Lung (tissue), 12 donors: Measurements from ENCODE around the gene CDHR5. TPM values are rescaled to one million over a fixed set of nuclear protein-coding genes. Genes with fewer than 3 reads are reported as not detected.
A peak's percentile ranks its signal among the peaks of the same experiment; 100 is the strongest.

Source experiments
- ATAC-seq: fragments of 200-7000 bp; cut with Tn5 transposase; one replicate; pipeline ENCODE4 v1.9.1; 2020; ENCODE audit warnings: moderate number of reproducible peaks; ENCODE audit not compliant: insufficient read depth, low FRiP score
- DNase-seq, 3 donors: peaks; one replicate each; pipeline ENCODE4 v3.0.0-alpha.2; 2013 to 2017
- H3K27ac ChIP-seq, 2 donors: one replicate each; pipeline ENCODE4 v1.5.1; 2013; ENCODE audit warnings: mild to moderate bottlenecking in 2 of 2, moderate library complexity in 2 of 2, control low read depth in 1 of 2, inconsistent platforms in 1 of 2, low read depth in 1 of 2, low read length in 1 of 2
- H3K27me3 ChIP-seq, 3 donors: one replicate each; pipeline ENCODE4 v1.5.1; 2013; ENCODE audit warnings: low read length in 2 of 3; ENCODE audit not compliant: control insufficient read depth in 3 of 3, insufficient read depth in 3 of 3
- H3K36me3 ChIP-seq, 4 donors: one replicate each; pipeline ENCODE4 v1.5.1; 2013; ENCODE audit warnings: low read length in 4 of 4, mild to moderate bottlenecking in 1 of 4, moderate library complexity in 1 of 4; ENCODE audit not compliant: control insufficient read depth in 4 of 4, insufficient read depth in 4 of 4
- H3K4me1 ChIP-seq, 5 donors: one replicate each; pipeline ENCODE4 v1.5.1; 2013; ENCODE audit warnings: low read length in 5 of 5, mild to moderate bottlenecking in 2 of 5, moderate library complexity in 1 of 5; ENCODE audit not compliant: control insufficient read depth in 5 of 5, insufficient read depth in 5 of 5
- H3K4me3 ChIP-seq: one replicate; pipeline ENCODE4 v1.5.1; 2013; ENCODE audit warnings: mild to moderate bottlenecking, control low read depth, moderate library complexity
- H3K9ac ChIP-seq, 2 donors: one replicate each; pipeline ENCODE4 v1.5.1; 2013; ENCODE audit warnings: low read length in 2 of 2, control low read depth in 1 of 2; ENCODE audit not compliant: insufficient read depth in 1 of 2
- H3K9me3 ChIP-seq, 4 donors: one replicate each; pipeline ENCODE4 v1.5.1; 2013; ENCODE audit warnings: low read length in 3 of 4, mild to moderate bottlenecking in 1 of 4, moderate library complexity in 1 of 4; ENCODE audit not compliant: control insufficient read depth in 4 of 4, insufficient read depth in 3 of 4
- WGBS, 2 donors: extraction: QIAGEN DNeasy Blood & Tissue Kit; methylation state at CpG; one replicate each; pipeline ENCODE4 v1.1.7; 2013; 5-methylcytosine and 5-hydroxymethylcytosine counted together
- polyA plus RNA-seq, 2 donors: library from polyadenylated mRNA; stranded (reverse); fragments of 200-250 nt; gene quantifications; one replicate each; pipeline ENCODE4 v1.2.1, GENCODE V29; 2013
- total RNA-seq, 2 donors: library from RNA; depleted of rRNA in 1 of 2; stranded (reverse); fragments of >200 nt in 1 of 2; gene quantifications; one replicate each; pipeline ENCODE4 v1.2.1, GENCODE V29; 2014 to 2021
- TF ChIP-seq, protein P1 (sequence below): IDR thresholded peaks from 2 replicates; pipeline ENCODE4 v1.5.1; 2012; ENCODE audit warnings: mild to moderate bottlenecking; ENCODE audit errors: control extremely low read depth, extremely low read depth
- donor health status: control.
- donor health status: control.
- donor health status: Bipolar disorder and iron deficiency.
- donor health status: healthy.
- donor health status: DM: yes; HTN: yes; CAD: no.

Gene CDHR5
- total and polyA plus RNA-seq, 4 donors: 0.02 to 0.10 TPM; not detected in 2

- Histone ChIP-seq H3K27ac (no peak overlapping the region), H3K4me3 (no peak overlapping the region), H3K36me3 (peaks cover 0 to 12% (median 3%) of the 10 kb centered on the region in 4 donors), H3K27me3 (no peaks in the 10 kb centered on the region), H3K9ac (no peak overlapping the region), H3K9me3 (no peaks in the 10 kb centered on the region), H3K4me1 (peaks cover 0 to 7% (median 0%) of the 10 kb centered on the region in 5 donors)
- DNase-seq (no peak), ATAC-seq (peak; percentile 34)
- 69 to 79% methylated on average over 11 of the region's 11 CpGs for whole genome bisulfite sequencing, 2 donors
- TF ChIP-seq, protein P1, sequence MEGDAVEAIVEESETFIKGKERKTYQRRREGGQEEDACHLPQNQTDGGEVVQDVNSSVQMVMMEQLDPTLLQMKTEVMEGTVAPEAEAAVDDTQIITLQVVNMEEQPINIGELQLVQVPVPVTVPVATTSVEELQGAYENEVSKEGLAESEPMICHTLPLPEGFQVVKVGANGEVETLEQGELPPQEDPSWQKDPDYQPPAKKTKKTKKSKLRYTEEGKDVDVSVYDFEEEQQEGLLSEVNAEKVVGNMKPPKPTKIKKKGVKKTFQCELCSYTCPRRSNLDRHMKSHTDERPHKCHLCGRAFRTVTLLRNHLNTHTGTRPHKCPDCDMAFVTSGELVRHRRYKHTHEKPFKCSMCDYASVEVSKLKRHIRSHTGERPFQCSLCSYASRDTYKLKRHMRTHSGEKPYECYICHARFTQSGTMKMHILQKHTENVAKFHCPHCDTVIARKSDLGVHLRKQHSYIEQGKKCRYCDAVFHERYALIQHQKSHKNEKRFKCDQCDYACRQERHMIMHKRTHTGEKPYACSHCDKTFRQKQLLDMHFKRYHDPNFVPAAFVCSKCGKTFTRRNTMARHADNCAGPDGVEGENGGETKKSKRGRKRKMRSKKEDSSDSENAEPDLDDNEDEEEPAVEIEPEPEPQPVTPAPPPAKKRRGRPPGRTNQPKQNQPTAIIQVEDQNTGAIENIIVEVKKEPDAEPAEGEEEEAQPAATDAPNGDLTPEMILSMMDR: no peak
Measured at GRCh38 chr11:665704-666281, 41.0 kb upstream of the CDHR5 start.

GRCh38 chr11:665062-665703 lies 40.4 kb upstream of the CDHR5 start:
- H3K4me3 ChIP-seq: no peak overlapping the region
- H3K27me3 ChIP-seq: no peaks in the 10 kb centered on the region
- 89 to 93% methylated on average over 14 to 15 of the region's 15 CpGs for WGBS, 2 donors
- H3K9ac ChIP-seq: no peak overlapping the region
- peak in 2 of 3 donors; percentile 48 to 65 for DNase-seq
- H3K36me3 ChIP-seq: peaks cover 0 to 18% (median 3%) of the 10 kb centered on the region in 4 donors
- TF ChIP-seq, protein P1: no peak
- no peaks in the 10 kb centered on the region for H3K9me3 ChIP-seq
- H3K4me1 ChIP-seq: peaks cover 0 to 7% (median 0%) of the 10 kb centered on the region in 5 donors
- no peak overlapping the region for H3K27ac ChIP-seq
- no peak for ATAC-seq

DNA sequence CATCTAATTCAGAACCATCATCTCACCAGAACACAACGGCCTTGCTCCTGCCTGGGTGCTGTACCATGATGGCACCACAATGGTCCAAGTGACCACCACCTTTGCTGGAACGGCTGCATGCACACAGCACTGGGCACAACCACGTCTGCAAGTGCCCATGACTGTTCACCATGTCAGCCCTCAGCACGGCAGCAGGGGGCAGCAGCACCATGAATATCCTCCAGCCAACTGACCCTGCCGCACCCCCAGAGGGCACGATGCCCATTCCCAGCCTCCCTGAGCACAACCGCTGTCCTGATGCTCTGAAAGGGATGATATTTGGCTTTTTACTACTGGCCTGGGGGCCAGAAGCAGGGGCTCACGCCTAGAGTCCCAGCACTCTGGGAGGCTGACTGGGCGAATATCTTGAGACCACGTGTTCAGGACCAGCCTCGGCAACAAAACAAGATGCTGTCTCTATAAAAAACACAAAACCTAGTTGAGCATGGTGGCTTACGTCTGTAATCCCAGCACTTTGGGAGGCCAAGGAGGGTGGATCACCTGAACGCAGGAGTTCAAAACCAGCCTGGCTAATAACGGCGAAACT lies 38.0 kb upstream of the CDHR5 start:
- Histone ChIP-seq H3K4me3 (no peak overlapping the region), H3K27ac (no peak overlapping the region), H3K4me1 (peaks cover 0 to 7% (median 0%) of the 10 kb centered on the region in 5 donors), H3K36me3 (peaks cover 0 to 30% (median 7%) of the 10 kb centered on the region in 4 donors), H3K9ac (no peak overlapping the region), H3K9me3 (no peaks in the 10 kb centered on the region), H3K27me3 (no peaks in the 10 kb centered on the region)
- TF ChIP-seq, protein P1: peak; percentile 49
- WGBS, 2 donors: 63 to 68% methylated on average over 15 of the region's 15 CpGs
- ATAC-seq (peak; percentile 69), DNase-seq (peak; percentile 50 to 54 (median 52))
